H9 (cell line): ENCODE measurements around the gene ZSCAN22. TPM values are rescaled to one million over a fixed set of nuclear protein-coding genes. Genes with fewer than 3 reads are reported as not detected.
A peak's percentile ranks its signal among the peaks of the same experiment; 100 is the strongest.

Experiments used
- DNase-seq: peaks from one replicate; pipeline ENCODE4 v3.0.0-alpha.2; 2017
- H2AFZ ChIP-seq: one replicate; pipeline ENCODE4 v1.6.1; 2013; ENCODE audit warnings: mild to moderate bottlenecking, low read length, control low read depth, moderate library complexity
- H2AK5ac ChIP-seq: 2 replicates; pipeline ENCODE4 v1.6.1; 2013; ENCODE audit warnings: low read length, control low read depth, mixed read lengths; ENCODE audit not compliant: insufficient read length
- H2BK120ac ChIP-seq: one replicate; pipeline ENCODE4 v1.6.1; 2013; ENCODE audit warnings: low read depth, mild to moderate bottlenecking, low read length, control low read depth, inconsistent platforms; ENCODE audit not compliant: poor library complexity, severe bottlenecking
- H2BK12ac ChIP-seq: 2 replicates; pipeline ENCODE4 v1.6.1; 2013; ENCODE audit warnings: low read length, control low read depth, mixed read lengths, low read depth; ENCODE audit not compliant: insufficient read length
- H2BK15ac ChIP-seq: 2 replicates; pipeline ENCODE4 v1.6.1; 2013; ENCODE audit warnings: low read depth, low read length, control low read depth
- H2BK20ac ChIP-seq: one replicate; pipeline ENCODE4 v1.6.1; 2013; ENCODE audit warnings: low read depth, mild to moderate bottlenecking, low read length, control low read depth, inconsistent platforms; ENCODE audit not compliant: poor library complexity, severe bottlenecking
- H2BK5ac ChIP-seq: 2 replicates; pipeline ENCODE4 v1.6.1; 2013; ENCODE audit warnings: low read length, control low read depth, mixed read lengths; ENCODE audit not compliant: insufficient read length
- H3K14ac ChIP-seq: 2 replicates; pipeline ENCODE4 v1.6.1; 2013; ENCODE audit warnings: low read length, control low read depth; ENCODE audit not compliant: insufficient read depth
- H3K18ac ChIP-seq: 2 replicates; pipeline ENCODE4 v1.6.1; 2013; ENCODE audit warnings: low read depth, mild to moderate bottlenecking, mixed read lengths, low read length, control low read depth; ENCODE audit not compliant: insufficient read length
- H3K23ac ChIP-seq: 2 replicates; pipeline ENCODE4 v1.6.1; 2013; ENCODE audit warnings: low read length, control low read depth, mixed read lengths, low read depth; ENCODE audit not compliant: insufficient read length
- H3K23me2 ChIP-seq: 2 replicates; pipeline ENCODE4 v1.6.1; 2013; ENCODE audit warnings: low read depth, mild to moderate bottlenecking, mixed read lengths, low read length, control low read depth; ENCODE audit not compliant: insufficient read length, poor library complexity, severe bottlenecking
- H3K27ac ChIP-seq: 2 replicates; pipeline ENCODE4 v1.5.1; 2013; ENCODE audit warnings: low read length, control low read depth, mixed read lengths, low read depth; ENCODE audit not compliant: insufficient read length
- H3K27me3 ChIP-seq: 2 replicates; pipeline ENCODE4 v1.6.1; 2013; ENCODE audit warnings: low read length, control low read depth, inconsistent platforms; ENCODE audit not compliant: insufficient read depth
- H3K4ac ChIP-seq: 2 replicates; pipeline ENCODE4 v1.6.1; 2013; ENCODE audit warnings: low read depth, mild to moderate bottlenecking, control low read depth, inconsistent platforms, low read length, moderate library complexity
- H3K4me1 ChIP-seq: 2 replicates; pipeline ENCODE4 v1.6.1; 2013; ENCODE audit warnings: low read length, control low read depth, inconsistent platforms; ENCODE audit not compliant: insufficient read depth
- H3K4me2 ChIP-seq: 2 replicates; pipeline ENCODE4 v1.6.1; 2013; ENCODE audit warnings: low read length, control low read depth, mixed read lengths; ENCODE audit not compliant: insufficient read length, insufficient read depth
- H3K56ac ChIP-seq: 2 replicates; pipeline ENCODE4 v1.6.1; 2013; ENCODE audit warnings: low read depth, mild to moderate bottlenecking, mixed read lengths, low read length, control low read depth; ENCODE audit not compliant: insufficient read length
- H3K79me1 ChIP-seq: 2 replicates; pipeline ENCODE4 v1.6.1; 2013; ENCODE audit warnings: low read depth, mild to moderate bottlenecking, moderate library complexity, low read length, control low read depth, inconsistent platforms; ENCODE audit not compliant: insufficient read depth, poor library complexity, severe bottlenecking
- H3K79me2 ChIP-seq: 2 replicates; pipeline ENCODE4 v1.6.1; 2013; ENCODE audit warnings: low read length, control low read depth, inconsistent platforms; ENCODE audit not compliant: insufficient read depth
- H3K9ac ChIP-seq: 2 replicates; pipeline ENCODE4 v1.6.1; 2013; ENCODE audit warnings: low read length, control low read depth, mixed read lengths; ENCODE audit not compliant: insufficient read length; ENCODE audit errors: extremely low read depth
- H3K9me3 ChIP-seq: one replicate; pipeline ENCODE4 v1.6.1; 2013; ENCODE audit warnings: low read depth, low read length, inconsistent platforms; ENCODE audit not compliant: control insufficient read depth
- H3T11ph ChIP-seq: one replicate; pipeline ENCODE4 v1.6.1; 2013; ENCODE audit warnings: mild to moderate bottlenecking, low read length, control low read depth, inconsistent platforms
- H4K20me1 ChIP-seq: one replicate; pipeline ENCODE4 v1.6.1; 2013; ENCODE audit not compliant: control insufficient read depth, insufficient read length, insufficient read depth
- H4K5ac ChIP-seq: 2 replicates; pipeline ENCODE4 v1.6.1; 2013; ENCODE audit warnings: low read depth, mild to moderate bottlenecking, mixed read lengths, low read length, control low read depth; ENCODE audit not compliant: insufficient read length
- H4K8ac ChIP-seq: replicated peaks from 2 replicates; pipeline ENCODE4 v1.6.1; 2013; ENCODE audit warnings: low read length, control low read depth, mixed read lengths, low read depth; ENCODE audit not compliant: insufficient read length
- H4K91ac ChIP-seq: 2 replicates; pipeline ENCODE4 v1.6.1; 2013; ENCODE audit warnings: low read depth, mild to moderate bottlenecking, moderate library complexity, mixed read lengths, low read length, control low read depth; ENCODE audit not compliant: insufficient read length
- H3K27ac Mint-ChIP-seq, 3 experiments: 2 replicates in 2 of 3; 3 replicates in 1 of 3; pipeline ENCODE4 v1.8.0; 2020 to 2021; ENCODE audit warnings: mixed read lengths in 3 of 3, mild to moderate bottlenecking in 1 of 3, moderate library complexity in 1 of 3
- H3K27me3 Mint-ChIP-seq: 2 replicates; pipeline ENCODE4 v1.8.0; 2021; ENCODE audit warnings: low read depth, mild to moderate bottlenecking, moderate library complexity, mixed read lengths
- H3K36me3 Mint-ChIP-seq, 3 experiments: 2 replicates in 2 of 3; 3 replicates in 1 of 3; pipeline ENCODE4 v1.8.0; 2020 to 2021; ENCODE audit warnings: low read depth in 3 of 3, mixed read lengths in 3 of 3; ENCODE audit not compliant: insufficient read depth in 1 of 3
- H3K4me1 Mint-ChIP-seq, 2 experiments: 2 replicates each; pipeline ENCODE4 v1.8.0; 2020; ENCODE audit warnings: mixed read lengths in 2 of 2
- H3K4me3 Mint-ChIP-seq, 2 experiments: 2 replicates in 1 of 2; 3 replicates in 1 of 2; pipeline ENCODE4 v1.8.0; 2020 to 2021; ENCODE audit warnings: mild to moderate bottlenecking in 2 of 2, mixed read lengths in 2 of 2, moderate library complexity in 1 of 2
- H3K9me3 Mint-ChIP-seq, 2 experiments: 2 replicates in 1 of 2; 3 replicates in 1 of 2; pipeline ENCODE4 v1.8.0; 2020; ENCODE audit warnings: mild to moderate bottlenecking in 2 of 2, mixed read lengths in 2 of 2, moderate library complexity in 1 of 2
- CTCF ChIP-seq: fragments of 200-600 bp; sonication (generic); conservative IDR thresholded peaks from 3 replicates; pipeline ENCODE4 v1.8.0; 2021; ENCODE audit warnings: antibody characterized with exemption, mild to moderate bottlenecking
- WGBS: extraction: QIAGEN DNeasy Blood & Tissue Kit; methylation state at CpG from one replicate; pipeline ENCODE4 v1.1.7; 2013; ENCODE audit warnings: missing lambda C conversion rate, low lambda C conversion rate, mixed read lengths; ENCODE audit not compliant: insufficient read length; ENCODE audit errors: extremely low coverage; 5-methylcytosine and 5-hydroxymethylcytosine counted together
- total RNA-seq: library from RNA; stranded (reverse); gene quantifications from 2 replicates; pipeline ENCODE4 v1.2.1, GENCODE V29; 2021

Gene ZSCAN22
- total RNA-seq, 1 experiment from 2014 or later: 4.8 TPM

GRCh38 chr19:58356766-58357480 lies 30.1 kb downstream of the ZSCAN22 start:
- Histone ChIP-seq H3K23me2 (peaks cover 3% of the 10 kb centered on the region), H3K4me2 (no peak overlapping the region), H3K79me2 (no peaks in the 10 kb centered on the region), H2BK15ac (no peak overlapping the region), H3K9me3 (no peaks in the 10 kb centered on the region), H4K91ac (no peak overlapping the region), H3K18ac (no peak overlapping the region), H3K4ac (no peak overlapping the region), H2BK12ac (no peak overlapping the region), H2BK20ac (no peak overlapping the region), H3K27me3 (no peaks in the 10 kb centered on the region), H4K8ac (no peak overlapping the region), H2AFZ (no peak overlapping the region), H3K4me1 (no peaks in the 10 kb centered on the region), H4K5ac (no peak overlapping the region), H3K56ac (no peak overlapping the region), H2BK5ac (no peak overlapping the region), H2AK5ac (no peak overlapping the region), H2BK120ac (no peak overlapping the region), H3K27ac (no peak overlapping the region), H3T11ph (no peak overlapping the region), H3K79me1 (no peaks in the 10 kb centered on the region), H3K14ac (no peak overlapping the region), H3K23ac (no peak overlapping the region), H3K9ac (no peak overlapping the region), H4K20me1 (no peaks in the 10 kb centered on the region)
- Mint-ChIP-seq H3K36me3 (peaks cover 0 to 2% (median 0%) of the 10 kb centered on the region in 3 experiments; a peak in 2 of 7 replicates), H3K9me3 (no peaks in the 10 kb centered on the region), H3K4me1 (peaks cover 0 to 8% of the 10 kb centered on the region in 2 experiments; a peak in 3 of 4 replicates), H3K27me3 (no peaks in the 10 kb centered on the region), H3K27ac (no peak overlapping the region; a peak in 1 of 7 replicates), H3K4me3 (no peak overlapping the region)
- DNase-seq: peak; percentile 45
- no CpG with 5 or more reads among the region's 75 CpGs for WGBS
- TF ChIP-seq CTCF: no peak
